Measurements from ENCODE around the gene UFSP1. TPM values are rescaled to one million over a fixed set of nuclear protein-coding genes. Genes with fewer than 3 reads are reported as not detected.

The UFSP1 gene
- total and polyA plus RNA-seq, 2 donors, result 2.6 to 6.2 TPM

DNA sequence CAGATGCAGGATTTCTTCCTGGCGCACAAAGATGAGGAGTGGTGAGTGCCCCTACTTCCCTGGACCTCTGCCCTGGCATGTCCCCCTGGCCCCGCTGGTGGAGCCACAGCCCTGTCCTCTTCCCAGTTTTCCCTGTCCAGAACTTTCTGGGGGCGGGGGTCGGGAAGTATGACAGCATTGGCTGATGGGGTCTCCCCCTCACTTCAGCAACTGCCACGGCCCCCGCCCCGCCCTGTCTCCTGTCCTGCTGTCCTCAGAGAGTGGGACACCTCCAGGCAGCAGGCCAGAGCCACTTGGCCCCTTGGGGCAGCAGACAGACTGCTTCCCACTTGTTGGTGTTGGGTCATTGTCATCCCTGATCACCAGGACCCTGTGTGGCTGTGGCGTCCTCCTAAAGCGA lies 7.3 kb downstream of the UFSP1 start:
- H3K4me1 ChIP-seq (ENCODE audit: insufficient read depth), result no peaks in the 10 kb centered on the region
- no peak overlapping the region for H3K27ac ChIP-seq (ENCODE audit: low read depth)
- no peak for DNase-seq (ENCODE audit: extremely low spot score)
- WGBS, result 94% methylated on average over 9 of the region's 9 CpGs
- H3K4me3 ChIP-seq (ENCODE audit: low read depth, low read length), result no peak overlapping the region
- H3K36me3 ChIP-seq (ENCODE audit: insufficient read depth), result peaks cover 8% of the 10 kb centered on the region

GRCh38 chr7:100881136-100881535 lies 8.4 kb downstream of the UFSP1 start:
- DNase-seq (ENCODE audit: extremely low spot score), result no peak
- WGBS, result 96% methylated on average over 20 of the region's 20 CpGs
- H3K36me3 ChIP-seq (ENCODE audit: insufficient read depth), result peaks cover 8% of the 10 kb centered on the region
- H3K4me3 ChIP-seq (ENCODE audit: low read depth, low read length), result no peak overlapping the region
- no peaks in the 10 kb centered on the region for H3K4me1 ChIP-seq (ENCODE audit: insufficient read depth)
- H3K27ac ChIP-seq (ENCODE audit: low read depth), result no peak overlapping the region

GRCh38 chr7:100880645-100881044 lies 8.9 kb downstream of the UFSP1 start:
- Histone ChIP-seq H3K4me1 (ENCODE audit: insufficient read depth) (no peaks in the 10 kb centered on the region), H3K27ac (ENCODE audit: low read depth) (no peak overlapping the region), H3K4me3 (ENCODE audit: low read depth, low read length) (no peak overlapping the region), H3K36me3 (ENCODE audit: insufficient read depth) (peaks cover 8% of the 10 kb centered on the region)
- no peak for DNase-seq (ENCODE audit: extremely low spot score)
- WGBS, result 87% methylated on average over 7 of the region's 7 CpGs

DNA sequence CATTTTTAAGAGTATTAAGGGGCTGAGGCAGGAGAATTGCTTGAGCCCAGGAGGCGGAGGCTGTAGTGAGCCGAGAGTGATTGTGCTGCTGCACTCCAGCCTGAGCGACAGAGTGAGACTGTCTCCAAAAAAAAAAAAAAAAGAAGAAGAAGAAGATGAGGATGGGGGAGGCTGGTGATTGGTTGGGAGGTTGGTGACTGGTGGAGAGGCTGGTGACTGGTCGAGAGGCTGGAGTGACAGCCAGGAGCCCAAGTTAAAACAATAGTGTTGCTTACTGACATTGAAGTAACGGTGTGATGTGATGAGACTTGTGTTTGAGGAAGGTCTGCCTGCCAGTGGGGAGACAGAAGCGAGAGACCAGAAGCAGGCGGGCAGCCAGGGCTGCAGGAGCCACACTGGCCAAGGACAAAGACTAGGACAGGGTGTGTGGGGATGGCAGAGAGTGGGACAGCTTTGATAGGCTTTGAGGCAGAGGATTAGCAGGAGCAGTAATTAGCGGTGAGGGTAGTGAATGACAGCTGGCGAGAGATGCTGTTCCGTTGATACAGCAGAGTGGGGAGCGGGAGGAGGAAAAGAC lies 9.7 kb downstream of the UFSP1 start:
- H3K27ac ChIP-seq (ENCODE audit: low read depth), result no peak overlapping the region
- 84% methylated on average over 11 of the region's 11 CpGs for WGBS
- no peak for DNase-seq (ENCODE audit: extremely low spot score)
- no peaks in the 10 kb centered on the region for H3K4me1 ChIP-seq (ENCODE audit: insufficient read depth)
- peaks cover 8% of the 10 kb centered on the region for H3K36me3 ChIP-seq (ENCODE audit: insufficient read depth)
- H3K4me3 ChIP-seq (ENCODE audit: low read depth, low read length), result no peak overlapping the region

- WGBS, result 77% methylated on average over 6 of the region's 6 CpGs
- no peak for DNase-seq (ENCODE audit: extremely low spot score)
- Histone ChIP-seq H3K27ac (ENCODE audit: low read depth) (no peak overlapping the region), H3K4me3 (ENCODE audit: low read depth, low read length) (no peak overlapping the region), H3K4me1 (ENCODE audit: insufficient read depth) (no peaks in the 10 kb centered on the region), H3K36me3 (ENCODE audit: insufficient read depth) (peaks cover 6% of the 10 kb centered on the region)
Observed at GRCh38 chr7:100878685-100879084, 10.8 kb downstream of the UFSP1 start.

DNA sequence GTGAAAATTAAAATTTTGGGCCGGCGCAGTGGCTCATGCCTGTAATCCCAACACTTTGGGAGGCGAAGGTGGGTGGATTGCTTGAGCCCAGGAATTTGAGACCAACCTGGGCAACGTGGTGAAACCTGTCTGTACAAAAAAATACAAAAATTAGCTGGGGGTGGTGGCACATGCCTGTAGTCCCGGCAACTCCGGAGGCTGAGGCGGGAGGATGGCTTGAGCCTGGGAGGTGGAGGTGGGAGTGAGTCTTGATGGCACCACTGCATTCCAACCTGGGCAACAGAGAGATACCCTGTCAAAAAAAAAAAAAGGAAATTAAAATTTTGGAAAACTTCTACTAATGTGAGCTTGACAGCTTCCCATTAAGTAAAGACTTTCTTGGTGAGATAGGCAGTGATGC lies 11.5 kb downstream of the UFSP1 start:
- Histone ChIP-seq H3K27ac (ENCODE audit: low read depth) (no peak overlapping the region), H3K4me1 (ENCODE audit: insufficient read depth) (no peaks in the 10 kb centered on the region), H3K36me3 (ENCODE audit: insufficient read depth) (peaks cover 6% of the 10 kb centered on the region), H3K4me3 (ENCODE audit: low read depth, low read length) (no peak overlapping the region)
- DNase-seq (ENCODE audit: extremely low spot score), result no peak
- WGBS, result 78% methylated on average over 7 of the region's 7 CpGs

GRCh38 chr7:100875356-100875751 lies 14.2 kb downstream of the UFSP1 start:
- Histone ChIP-seq H3K4me1 (ENCODE audit: insufficient read depth) (no peaks in the 10 kb centered on the region), H3K36me3 (ENCODE audit: insufficient read depth) (peaks cover 3% of the 10 kb centered on the region), H3K4me3 (ENCODE audit: low read depth, low read length) (peak overlapping the region; percentile 91), H3K27ac (ENCODE audit: low read depth) (peak overlapping the region; percentile 91)
- 1% methylated on average over 36 of the region's 39 CpGs for WGBS
- no peak for DNase-seq (ENCODE audit: extremely low spot score)

DNA sequence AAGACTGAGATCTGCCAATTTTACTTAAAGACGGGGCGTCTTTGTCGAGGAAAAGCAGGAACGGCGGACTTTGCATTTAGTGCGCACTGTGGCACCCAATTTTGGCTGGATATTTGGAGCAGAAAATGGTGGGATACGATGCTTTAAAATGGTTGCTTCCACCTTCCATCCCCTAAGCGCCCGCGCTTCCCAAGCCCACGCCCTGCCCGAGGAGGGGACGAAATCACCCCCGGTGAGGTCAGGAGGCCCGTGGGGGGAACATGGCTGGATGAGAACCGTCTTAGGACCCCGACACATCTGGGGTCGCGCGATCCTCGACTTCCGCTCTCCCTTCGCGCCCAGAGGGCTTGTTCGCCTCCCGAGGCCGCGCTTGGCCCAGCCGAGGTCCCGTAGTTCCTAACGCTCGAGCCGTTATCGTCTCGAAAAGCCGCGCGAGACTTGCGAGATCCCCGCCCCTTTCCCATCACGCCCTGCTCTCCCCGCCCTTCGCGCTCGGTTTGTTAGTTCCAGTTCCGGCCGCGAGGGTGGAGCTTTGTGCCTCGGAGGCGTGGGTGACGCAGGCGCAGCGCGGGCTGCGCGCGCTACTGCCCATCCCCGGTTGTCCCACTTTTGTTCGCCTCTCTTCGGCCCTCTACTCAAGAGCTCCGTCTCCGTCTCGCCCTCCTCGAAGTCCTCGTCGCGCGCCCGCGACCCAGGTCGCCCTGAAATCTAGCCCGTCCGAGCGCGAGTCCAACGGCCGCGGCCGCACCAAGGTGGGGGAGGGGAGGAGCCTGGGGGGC lies 14.7 kb downstream of the UFSP1 start, which contains the start of gene SRRT:
Gene SRRT (plus strand): TSS at position 527 of the 779 bp plus-strand sequence. CDS start 488 bp downstream, outside the sequence.
- H3K36me3 ChIP-seq (ENCODE audit: insufficient read depth), result peaks cover 3% of the 10 kb centered on the region
- no peaks in the 10 kb centered on the region for H3K4me1 ChIP-seq (ENCODE audit: insufficient read depth)
- WGBS, result 2% methylated on average over 79 of the region's 79 CpGs
- H3K4me3 ChIP-seq (ENCODE audit: low read depth, low read length), result peak within 1 kb of the TSS; percentile 91
- peak; percentile 98 for DNase-seq (ENCODE audit: extremely low spot score)
- H3K27ac ChIP-seq (ENCODE audit: low read depth), result peak within 1 kb of the TSS; percentile 98

DNA sequence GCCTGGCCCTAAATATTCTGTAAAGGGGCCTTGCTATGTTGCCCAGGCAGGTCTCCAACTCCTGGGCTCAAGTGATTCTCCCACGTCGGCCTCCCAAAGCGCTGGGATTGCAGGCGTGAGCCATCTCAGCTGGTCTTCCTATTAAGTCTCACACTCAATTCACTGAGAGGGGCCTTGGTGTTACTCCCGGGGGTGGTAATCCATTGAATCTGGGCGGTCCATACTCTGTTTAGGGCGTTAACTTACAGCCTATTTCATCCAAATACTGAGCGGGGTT lies 15.3 kb downstream of the UFSP1 start:
- 50% methylated on average over 8 of the region's 8 CpGs for WGBS
- H3K36me3 ChIP-seq (ENCODE audit: insufficient read depth), result peaks cover 3% of the 10 kb centered on the region
- no peaks in the 10 kb centered on the region for H3K4me1 ChIP-seq (ENCODE audit: insufficient read depth)

DNA sequence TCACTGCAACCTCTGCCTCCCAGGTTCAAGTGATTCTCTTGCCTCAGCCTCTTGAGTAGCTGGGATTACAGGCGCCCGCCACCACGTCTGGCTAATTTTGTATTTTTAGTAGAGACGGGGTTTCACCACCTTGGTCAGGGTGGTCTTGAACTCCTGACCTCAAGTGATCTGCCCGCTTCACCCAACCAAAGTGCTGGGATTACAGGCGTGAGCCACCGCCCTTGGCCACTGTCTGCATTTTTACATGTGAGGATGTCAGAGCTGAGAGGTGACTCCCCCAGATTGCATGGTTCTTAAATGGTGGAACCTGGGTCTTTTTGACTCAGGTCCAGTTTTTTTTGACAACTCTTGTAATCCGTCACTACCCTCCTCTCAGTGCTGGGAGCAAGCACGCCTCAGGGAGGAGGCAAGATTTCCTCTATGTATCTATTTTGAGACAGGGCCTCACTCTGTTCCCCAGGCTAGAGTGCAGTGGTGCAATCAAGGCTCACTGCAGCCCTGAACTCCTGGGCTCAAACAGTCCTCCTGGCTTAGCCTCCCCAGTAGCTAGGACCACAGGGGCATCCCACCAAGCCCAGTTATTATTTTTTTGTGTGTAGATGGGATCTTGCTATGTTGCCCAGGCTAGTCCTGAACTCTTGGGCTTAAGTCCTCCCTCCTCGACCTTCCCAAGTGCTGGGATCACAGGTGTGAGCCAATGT lies 15.8 kb downstream of the UFSP1 start:
- Histone ChIP-seq H3K27ac (ENCODE audit: low read depth) (no peak overlapping the region), H3K36me3 (ENCODE audit: insufficient read depth) (peaks cover 3% of the 10 kb centered on the region), H3K4me3 (ENCODE audit: low read depth, low read length) (no peak overlapping the region), H3K4me1 (ENCODE audit: insufficient read depth) (no peaks in the 10 kb centered on the region)
- no peak for DNase-seq (ENCODE audit: extremely low spot score)
- 90% methylated on average over 10 of the region's 10 CpGs for WGBS

More for the DNA sequence above, 15.3 kb downstream of the UFSP1 start:
- Histone ChIP-seq H3K27ac (ENCODE audit: low read depth) (peak overlapping the region; percentile 98), H3K4me3 (ENCODE audit: low read depth, low read length) (peak overlapping the region; percentile 91)
- DNase-seq (ENCODE audit: extremely low spot score), result no peak

- Histone ChIP-seq H3K4me1 (ENCODE audit: insufficient read depth) (no peaks in the 10 kb centered on the region), H3K27ac (ENCODE audit: low read depth) (peak overlapping the region; percentile 89), H3K4me3 (ENCODE audit: low read depth, low read length) (peak overlapping the region; percentile 67), H3K36me3 (ENCODE audit: insufficient read depth) (peaks cover 3% of the 10 kb centered on the region)
- DNase-seq (ENCODE audit: extremely low spot score), result no peak
- WGBS, result 11% methylated on average over 27 of the region's 27 CpGs
Observed at GRCh38 chr7:100867776-100868485, 21.6 kb downstream of the UFSP1 start.

GRCh38 chr7:100867040-100867775 lies 22.3 kb downstream of the UFSP1 start, which contains the start of gene TRIP6:
Gene TRIP6 (plus strand): TSS chr7:100867387. CDS start chr7:100867498, 111 bp downstream.
- DNase-seq (ENCODE audit: extremely low spot score), result peak; percentile 89
- Histone ChIP-seq H3K27ac (ENCODE audit: low read depth) (peak within 1 kb of the TSS; percentile 89), H3K4me1 (ENCODE audit: insufficient read depth) (no peaks in the 10 kb centered on the region), H3K36me3 (ENCODE audit: insufficient read depth) (peaks cover 3% of the 10 kb centered on the region), H3K4me3 (ENCODE audit: low read depth, low read length) (peak within 1 kb of the TSS; percentile 67)
- WGBS, result 1% methylated on average over 42 of the region's 42 CpGs

GRCh38 chr7:100866729-100867039 lies 22.8 kb downstream of the UFSP1 start:
- Histone ChIP-seq H3K27ac (ENCODE audit: low read depth) (peak overlapping the region; percentile 89), H3K4me1 (ENCODE audit: insufficient read depth) (no peaks in the 10 kb centered on the region), H3K36me3 (ENCODE audit: insufficient read depth) (peaks cover 3% of the 10 kb centered on the region), H3K4me3 (ENCODE audit: low read depth, low read length) (peak overlapping the region; percentile 67)
- DNase-seq (ENCODE audit: extremely low spot score), result no peak
- WGBS, result 43% methylated on average over 5 of the region's 5 CpGs
